Ovary (tissue), 9 donors: Measurements from ENCODE around the gene AQP1. TPM values are rescaled to one million over a fixed set of nuclear protein-coding genes. Genes with fewer than 3 reads are reported as not detected.

Source experiments
- DNase-seq, 5 donors: peaks; one replicate each; pipeline ENCODE4 v3.0.0-alpha.2; 2019 to 2020
- H3K27ac ChIP-seq, 2 donors: fragments of 200-600 bp; one replicate each; pipeline versions ENCODE4 v1.5.1 to v1.8.0; 2019 to 2022
- H3K27me3 ChIP-seq: fragments of 200-600 bp; one replicate; pipeline ENCODE4 v1.8.0; 2022
- H3K36me3 ChIP-seq: fragments of 200-600 bp; sonication (generic); one replicate; pipeline ENCODE4 v1.5.1; 2019
- H3K4me1 ChIP-seq: one replicate; pipeline ENCODE4 v1.8.1; 2013; ENCODE audit warnings: mild to moderate bottlenecking, moderate library complexity; ENCODE audit not compliant: insufficient read depth
- H3K4me3 ChIP-seq: fragments of 200-600 bp; sonication (generic); one replicate; pipeline ENCODE4 v1.5.1; 2017
- H3K9me3 ChIP-seq, 2 donors: fragments of 200-600 bp in 1 of 2; sonication (generic) in 1 of 2; one replicate each; pipeline versions ENCODE4 v1.5.1 to v1.8.1; 2013 to 2019; ENCODE audit warnings: mild to moderate bottlenecking in 1 of 2, moderate library complexity in 1 of 2
- CTCF ChIP-seq, 3 donors: fragments of 450-650 bp in 2 of 3; fragments of 200-600 bp in 1 of 3; IDR thresholded peaks; one replicate each; pipeline versions ENCODE4 v1.5.1 to v1.8.0; 2016 to 2022; ENCODE audit warnings: antibody characterized with exemption in 3 of 3, mild to moderate bottlenecking in 1 of 3
- EP300 ChIP-seq: sonication (generic); formaldehyde crosslinking; IDR thresholded peaks from one replicate; pipeline ENCODE4 v1.6.1; 2017; ENCODE audit warnings: antibody characterized with exemption
- POLR2A ChIP-seq: fragments of 450-650 bp; IDR thresholded peaks from one replicate; pipeline ENCODE4 v1.6.1; 2017; ENCODE audit warnings: antibody characterized with exemption, mild to moderate bottlenecking, moderate library complexity
- WGBS, 3 donors: extraction: QIAGEN DNeasy Blood & Tissue Kit in 1 of 3; methylation state at CpG; one replicate each; pipeline versions ENCODE4 v1.1.5 to v1.1.7; 2013 to 2017; 5-methylcytosine and 5-hydroxymethylcytosine counted together
- intact Hi-C, 4 donors: fragments of 100-400 bp; cut with DNase I; formaldehyde crosslinking; loops; one replicate each; pipeline versions ENCODE4 v1.11.0 to v1.15.1; 2022 to 2023
- polyA plus RNA-seq, 2 donors: library from polyadenylated mRNA; stranded (reverse); fragments of 200-250 nt in 1 of 2; fragments of 350-450 nt in 1 of 2; fragmentation: Illumina TruSeq in 1 of 2; extraction: RNeasy Lipid Tissue Mini Kit (QIAGEN cat#74804) in 1 of 2; gene quantifications; one replicate each; pipeline ENCODE4 v1.2.3, GENCODE V29; 2013 to 2014
- total RNA-seq, 7 donors: library from RNA; depleted of rRNA in 2 of 7; stranded (reverse); fragments of >200 nt in 2 of 7; fragmentation: NEBNext Ultra II Directional in 3 of 7; extraction: Animal tissue kit (Norgen Biotek cat#: 25700) in 3 of 7; gene quantifications; one replicate each; pipeline versions ENCODE4 v1.1.0 to v1.2.4, GENCODE V29; 2016 to 2023
- donor health status: DM: no; HTN: no; CAD: no; lungs with moderate emphysema.
- donor health status: DM: no; HTN: no; CAD: no.
- donor health status: Bipolar disorder and iron deficiency.
- donor health status: DM: yes; HTN: yes; CAD: no.
- donor health status: DM: no; HTN: no; CAD: no.
- donor health status: DM: yes; HTN: yes; CAD: no.

AQP1 gene
- total and polyA plus RNA-seq, 9 donors = 10.2 to 151 (median 54.4) TPM

GRCh38 chr7:30903146-30903545, 8.5 kb upstream of the AQP1 start:
- Histone ChIP-seq H3K36me3 (no peaks in the 10 kb centered on the region), H3K4me1 (peaks cover 4% of the 10 kb centered on the region), H3K4me3 (no peak overlapping the region), H3K9me3 (no peaks in the 10 kb centered on the region), H3K27ac (no peak overlapping the region), H3K27me3 (no peaks in the 10 kb centered on the region)
- DNase-seq = no peak
- intact Hi-C loops = no loop called here
- TF ChIP-seq POLR2A (no peak), EP300 (no peak), CTCF (IDR thresholded peaks at IDR 0.05) (no peak)
- 94 to 99% (median 97%) methylated on average over 8 of the region's 8 CpGs for WGBS, 3 donors

GRCh38 chr7:30904561-30904960, 7.1 kb upstream of the AQP1 start:
- TF ChIP-seq EP300 (no peak), CTCF (IDR thresholded peaks at IDR 0.05) (no peak), POLR2A (no peak)
- Histone ChIP-seq H3K27ac (no peak overlapping the region), H3K4me3 (no peak overlapping the region), H3K36me3 (no peaks in the 10 kb centered on the region), H3K9me3 (no peaks in the 10 kb centered on the region), H3K4me1 (no peaks in the 10 kb centered on the region), H3K27me3 (no peaks in the 10 kb centered on the region)
- WGBS, 3 donors = 88 to 92% (median 92%) methylated on average over 9 of the region's 9 CpGs
- intact Hi-C loops = no loop called here
- no peak for DNase-seq

- H3K4me1 ChIP-seq = peaks cover 2% of the 10 kb centered on the region
- WGBS, 3 donors = 84 to 90% (median 88%) methylated on average over 15 of the region's 15 CpGs
Observed at GRCh38 chr7:30905078-30906012, 6.3 kb upstream of the AQP1 start.

DNA sequence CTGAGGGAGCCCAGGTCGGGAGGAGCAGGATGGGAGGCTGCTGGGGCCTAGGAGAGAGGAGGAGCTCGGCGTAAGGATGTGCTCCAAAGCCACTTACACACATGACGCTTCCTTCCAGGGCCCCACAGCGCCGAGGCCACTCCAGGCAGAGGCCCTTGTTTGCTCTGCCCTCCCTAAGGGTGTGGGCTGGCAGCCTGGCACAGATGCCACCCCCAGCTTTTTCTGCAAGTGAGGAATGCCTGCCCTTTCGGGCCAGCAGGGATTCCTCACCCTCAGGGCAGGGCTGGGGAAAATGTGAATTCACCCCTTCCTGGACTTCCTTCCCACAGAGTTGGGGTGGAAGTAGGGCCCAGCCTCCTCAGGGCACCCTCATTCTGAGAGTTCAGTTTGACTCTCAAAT, 5.6 kb upstream of the AQP1 start:
- TF ChIP-seq CTCF (IDR thresholded peaks at IDR 0.05) (no peak), EP300 (no peak), POLR2A (no peak)
- H3K36me3 ChIP-seq = no peaks in the 10 kb centered on the region
- H3K27me3 ChIP-seq = no peaks in the 10 kb centered on the region
- H3K4me3 ChIP-seq = no peak overlapping the region
- no peak for DNase-seq
- peaks cover 4% of the 10 kb centered on the region for H3K4me1 ChIP-seq
- H3K9me3 ChIP-seq = no peaks in the 10 kb centered on the region
- intact Hi-C loops = no loop called here
- WGBS, 3 donors = 74 to 92% (median 83%) methylated on average over 7 of the region's 7 CpGs
- no peak overlapping the region for H3K27ac ChIP-seq

More at GRCh38 chr7:30905078-30906012, 6.3 kb upstream of the AQP1 start:
- Histone ChIP-seq H3K27ac (no peak overlapping the region), H3K27me3 (no peaks in the 10 kb centered on the region), H3K4me3 (no peak overlapping the region), H3K9me3 (no peaks in the 10 kb centered on the region), H3K36me3 (no peaks in the 10 kb centered on the region)
- TF ChIP-seq CTCF (IDR thresholded peaks at IDR 0.05) (no peak), EP300 (no peak), POLR2A (no peak)
- DNase-seq = no peak
- intact Hi-C loops = no loop called here
